ENCODE measurements around the gene ANKRD28.

ANKRD28 gene

DNA sequence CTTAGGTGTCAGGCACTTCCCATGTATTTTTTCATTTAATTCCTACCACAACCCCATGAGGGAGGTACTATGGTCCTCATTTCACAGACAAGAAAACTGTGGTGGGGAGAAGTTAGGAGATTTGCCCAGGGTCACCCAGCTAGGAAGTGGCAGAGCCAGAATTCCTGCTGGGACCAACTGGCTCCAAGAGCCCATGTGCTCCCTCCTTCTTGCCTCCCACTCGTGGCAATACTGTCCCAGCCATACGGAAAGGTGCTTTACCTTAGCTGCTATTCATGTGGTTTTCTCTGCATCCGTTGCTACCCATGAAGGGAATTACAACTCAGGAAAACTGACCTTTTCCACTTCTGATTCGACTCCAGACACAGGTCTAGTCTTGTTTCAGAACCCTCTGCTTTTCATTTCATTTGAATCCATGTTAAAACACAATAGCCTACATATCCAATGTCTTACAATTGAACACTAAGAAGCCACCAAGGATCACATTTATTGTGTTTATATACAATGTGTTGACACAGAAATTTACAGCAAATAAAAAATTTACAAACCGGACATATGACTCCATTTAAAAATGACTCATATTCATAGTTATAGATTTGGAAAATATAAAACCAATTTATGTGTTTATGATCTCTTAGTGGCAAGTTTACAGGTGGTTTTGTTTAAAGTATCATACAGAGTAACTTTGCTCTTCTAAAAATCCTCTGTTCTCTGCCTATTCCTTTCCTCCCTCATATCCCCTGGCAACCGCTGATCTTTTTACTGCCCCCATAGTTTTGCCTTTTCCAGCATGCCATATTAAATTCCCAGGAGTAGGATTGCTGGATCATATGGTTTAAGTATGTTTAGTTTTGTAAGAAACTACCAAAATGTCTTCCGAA, 137.5 kb downstream of the ANKRD28 start:
- TF ChIP-seq, protein P1, sequence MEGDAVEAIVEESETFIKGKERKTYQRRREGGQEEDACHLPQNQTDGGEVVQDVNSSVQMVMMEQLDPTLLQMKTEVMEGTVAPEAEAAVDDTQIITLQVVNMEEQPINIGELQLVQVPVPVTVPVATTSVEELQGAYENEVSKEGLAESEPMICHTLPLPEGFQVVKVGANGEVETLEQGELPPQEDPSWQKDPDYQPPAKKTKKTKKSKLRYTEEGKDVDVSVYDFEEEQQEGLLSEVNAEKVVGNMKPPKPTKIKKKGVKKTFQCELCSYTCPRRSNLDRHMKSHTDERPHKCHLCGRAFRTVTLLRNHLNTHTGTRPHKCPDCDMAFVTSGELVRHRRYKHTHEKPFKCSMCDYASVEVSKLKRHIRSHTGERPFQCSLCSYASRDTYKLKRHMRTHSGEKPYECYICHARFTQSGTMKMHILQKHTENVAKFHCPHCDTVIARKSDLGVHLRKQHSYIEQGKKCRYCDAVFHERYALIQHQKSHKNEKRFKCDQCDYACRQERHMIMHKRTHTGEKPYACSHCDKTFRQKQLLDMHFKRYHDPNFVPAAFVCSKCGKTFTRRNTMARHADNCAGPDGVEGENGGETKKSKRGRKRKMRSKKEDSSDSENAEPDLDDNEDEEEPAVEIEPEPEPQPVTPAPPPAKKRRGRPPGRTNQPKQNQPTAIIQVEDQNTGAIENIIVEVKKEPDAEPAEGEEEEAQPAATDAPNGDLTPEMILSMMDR (IDR thresholded peaks at IDR 0.05; ENCODE audit: insufficient read depth, low read depth, low read length, missing control alignments): no peak
- no peak overlapping the region for H3K4me3 ChIP-seq (ENCODE audit: low read length)
- no peak for DNase-seq (ENCODE audit: low read depth)

DNA sequence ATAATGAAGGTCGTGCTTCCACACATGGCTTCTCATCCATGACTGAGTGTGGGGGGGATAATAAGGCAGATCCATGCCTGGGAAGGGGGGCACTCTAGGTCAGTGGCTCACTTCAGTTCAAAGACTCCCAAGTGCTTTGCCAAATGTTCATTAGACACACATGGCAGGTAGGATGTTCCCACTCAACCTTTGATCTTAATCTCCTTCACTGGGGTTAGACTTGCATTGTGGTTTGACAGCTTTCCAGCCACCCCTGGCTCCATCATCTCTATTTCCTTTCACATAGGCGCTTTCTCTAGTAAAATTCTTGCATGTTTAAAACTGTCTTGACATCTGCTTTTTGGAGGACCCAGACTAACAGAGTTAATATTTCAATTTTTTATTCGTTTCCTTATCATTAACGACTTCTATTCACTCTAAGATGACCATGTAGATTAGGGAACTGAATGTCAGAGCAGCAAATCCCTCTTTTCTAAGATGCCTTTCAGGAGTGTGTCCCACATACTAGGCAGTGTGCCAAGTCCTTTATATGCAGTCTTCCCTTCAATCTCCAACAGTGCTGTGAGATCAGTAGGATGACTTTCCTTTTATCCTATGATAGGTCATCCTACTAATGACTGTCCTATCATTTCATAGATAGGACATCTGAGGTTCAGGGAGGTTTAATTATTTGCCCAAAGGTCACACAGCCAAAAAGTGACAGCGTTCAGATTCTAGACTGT, 138.4 kb downstream of the ANKRD28 start:
- no peak overlapping the region for H3K4me3 ChIP-seq (ENCODE audit: low read length)
- DNase-seq (ENCODE audit: low read depth): no peak
- TF ChIP-seq, protein P1 (IDR thresholded peaks at IDR 0.05; ENCODE audit: insufficient read depth, low read depth, low read length, missing control alignments): no peak

DNA sequence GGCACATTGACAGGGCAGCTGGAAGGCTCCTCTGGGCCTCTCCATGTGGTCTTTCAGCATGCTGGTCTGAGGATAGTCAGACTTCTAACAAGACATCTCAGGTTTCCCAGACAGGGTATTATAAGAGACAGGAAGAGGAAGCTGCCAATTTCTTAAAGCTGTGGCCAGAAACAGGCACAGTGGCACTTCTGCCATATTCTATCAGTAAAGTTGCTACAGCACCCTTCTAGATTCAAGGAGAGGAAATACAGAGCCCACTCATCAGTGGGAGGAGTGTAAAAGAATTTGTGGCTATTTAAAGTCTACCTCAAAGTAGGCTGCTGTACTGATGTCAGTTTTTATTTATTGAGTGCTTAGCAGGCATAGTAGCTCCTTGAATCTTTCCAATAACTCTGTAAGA, 140.8 kb downstream of the ANKRD28 start:
- H3K4me3 ChIP-seq (ENCODE audit: low read length): no peak overlapping the region
- TF ChIP-seq, protein P1 (IDR thresholded peaks at IDR 0.05; ENCODE audit: insufficient read depth, low read depth, low read length, missing control alignments): no peak
- no peak for DNase-seq (ENCODE audit: low read depth)

DNA sequence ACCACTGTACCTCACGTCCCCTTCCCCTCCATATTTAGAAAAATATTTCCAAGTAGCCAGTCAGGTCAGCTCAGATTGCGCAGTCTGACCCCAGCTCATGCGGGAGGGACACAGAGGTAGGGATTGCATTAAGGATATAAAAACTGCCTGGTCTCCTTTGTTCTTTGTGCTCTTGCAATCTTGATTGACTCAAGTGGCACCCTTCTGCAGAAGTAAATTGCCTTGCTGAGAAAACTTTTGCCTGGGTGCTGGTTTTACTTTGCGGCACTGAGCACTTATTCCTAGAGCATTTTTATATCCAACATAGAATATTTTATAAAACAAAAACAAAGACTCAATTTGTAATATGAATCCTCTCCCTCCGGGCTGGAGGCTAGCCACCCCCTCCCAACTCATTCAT, 141.4 kb downstream of the ANKRD28 start:
- no peak for DNase-seq (ENCODE audit: low read depth)
- no peak overlapping the region for H3K4me3 ChIP-seq (ENCODE audit: low read length)
- TF ChIP-seq, protein P1 (IDR thresholded peaks at IDR 0.05; ENCODE audit: insufficient read depth, low read depth, low read length, missing control alignments): no peak

DNA sequence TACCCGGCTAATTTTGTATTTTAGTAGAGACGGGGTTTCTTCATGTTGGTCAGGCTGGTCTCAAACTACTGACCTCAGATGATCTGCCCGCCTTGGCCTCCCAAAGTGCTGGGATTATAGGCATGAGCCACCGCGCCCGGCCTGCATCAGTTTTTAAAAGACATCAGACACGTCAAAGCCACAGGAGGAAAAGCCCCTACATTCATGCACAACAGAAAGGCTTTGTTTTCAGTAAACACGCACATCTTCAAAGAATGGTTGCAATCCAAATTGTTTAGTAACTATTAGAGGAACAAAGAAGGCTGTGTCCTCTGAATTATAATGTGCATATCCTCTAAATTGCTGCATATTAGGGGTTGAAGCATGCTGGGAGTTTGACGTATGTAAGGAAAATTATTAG, 142.9 kb downstream of the ANKRD28 start:
- TF ChIP-seq, protein P1 (IDR thresholded peaks at IDR 0.05; ENCODE audit: insufficient read depth, low read depth, low read length, missing control alignments): no peak
- no peak overlapping the region for H3K4me3 ChIP-seq (ENCODE audit: low read length)
- DNase-seq (ENCODE audit: low read depth): no peak

DNA sequence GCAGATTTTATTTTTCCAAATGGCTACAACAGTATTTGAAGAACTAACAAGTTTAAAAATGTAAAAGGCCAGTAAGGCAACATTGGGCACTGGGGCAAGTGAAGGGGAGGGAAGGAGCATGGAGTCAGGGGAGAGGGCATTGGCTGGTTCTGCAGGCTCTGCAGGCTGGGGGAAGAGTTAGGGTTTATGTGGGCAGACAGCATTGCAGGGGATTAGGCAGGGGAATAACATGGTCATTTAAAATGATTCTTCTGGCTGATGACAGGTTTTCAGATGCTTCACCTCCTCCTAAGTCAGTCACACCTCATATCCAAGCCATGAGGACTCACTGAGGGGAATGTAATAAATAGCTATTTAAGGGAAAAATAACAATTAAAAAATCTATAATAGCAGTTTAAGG, 143.7 kb downstream of the ANKRD28 start:
- H3K4me3 ChIP-seq (ENCODE audit: low read length): no peak overlapping the region
- TF ChIP-seq, protein P1 (IDR thresholded peaks at IDR 0.05; ENCODE audit: insufficient read depth, low read depth, low read length, missing control alignments): no peak
- DNase-seq (ENCODE audit: low read depth): no peak
